HG03469 (cell line): ENCODE data around the gene SH3BP2.
"Not testable (repeated sequence)": the region's sequence is repeated elsewhere in the genome, so short reads cannot be mapped to it uniquely, and the experiment has no call there.

Source experiments
- ATAC-seq: cut with Tn5 transposase; IDR thresholded peaks from one replicate; pipeline ENCODE4 v1.9.1; 2021; ENCODE audit warnings: mild to moderate bottlenecking, moderate library complexity, moderate number of reproducible peaks; ENCODE audit not compliant: unreplicated experiment

Gene SH3BP2

GRCh38 chr4:2762486-2763370 lies 30.2 kb upstream of the SH3BP2 start:
- ATAC-seq: not testable (repeated sequence)

GRCh38 chr4:2763511-2763967 lies 29.3 kb upstream of the SH3BP2 start:
- no peak for ATAC-seq

GRCh38 chr4:2765832-2766526 lies 26.9 kb upstream of the SH3BP2 start:
- no peak for ATAC-seq

- ATAC-seq: no peak
Observed at GRCh38 chr4:2767046-2767704, 25.7 kb upstream of the SH3BP2 start.

- ATAC-seq: no peak
Observed at GRCh38 chr4:2767705-2768074, 25.2 kb upstream of the SH3BP2 start.

GRCh38 chr4:2768124-2768523 lies 24.8 kb upstream of the SH3BP2 start:
- ATAC-seq: no peak

- no peak for ATAC-seq
Observed at GRCh38 chr4:2768921-2769336, 24.0 kb upstream of the SH3BP2 start.

- ATAC-seq: no peak
Observed at GRCh38 chr4:2771264-2771663, 21.6 kb upstream of the SH3BP2 start.

GRCh38 chr4:2780643-2781042 lies 12.2 kb upstream of the SH3BP2 start:
- ATAC-seq: not testable (repeated sequence)

- ATAC-seq: no peak
Observed at GRCh38 chr4:2781911-2782310, 11.0 kb upstream of the SH3BP2 start.

GRCh38 chr4:2783790-2784189 lies 9.1 kb upstream of the SH3BP2 start:
- ATAC-seq: no peak

- ATAC-seq: no peak
Observed at GRCh38 chr4:2785613-2786012, 7.3 kb upstream of the SH3BP2 start.

GRCh38 chr4:2786152-2786671 lies 6.7 kb upstream of the SH3BP2 start:
- ATAC-seq: no peak

- no peak for ATAC-seq
Observed at GRCh38 chr4:2786794-2787229, 6.1 kb upstream of the SH3BP2 start.

GRCh38 chr4:2787230-2788100 lies 5.4 kb upstream of the SH3BP2 start:
- ATAC-seq: peak; percentile 45

- no peak for ATAC-seq
Observed at GRCh38 chr4:2788101-2788500, 4.8 kb upstream of the SH3BP2 start.

GRCh38 chr4:2788532-2789103 lies 4.3 kb upstream of the SH3BP2 start:
- ATAC-seq: no peak

- no peak for ATAC-seq
Observed at GRCh38 chr4:2789351-2789750, 3.5 kb upstream of the SH3BP2 start.

GRCh38 chr4:2789793-2790582 lies 2.9 kb upstream of the SH3BP2 start:
- no peak for ATAC-seq
